ENCODE data around the gene TOM1L1.

TOM1L1 gene

GRCh38 chr17:54950116-54950515 lies 49.5 kb downstream of the TOM1L1 start:
- no peak for DNase-seq

GRCh38 chr17:54951286-54951685 lies 50.6 kb downstream of the TOM1L1 start:
- no peak for DNase-seq

GRCh38 chr17:54956791-54957190 lies 56.1 kb downstream of the TOM1L1 start:
- DNase-seq: no peak

- peak; percentile 16 for DNase-seq
Observed at GRCh38 chr17:54967621-54968261, 67.1 kb downstream of the TOM1L1 start.

GRCh38 chr17:54968262-54968987 lies 67.8 kb downstream of the TOM1L1 start, which contains the start of the genes COX11 and STXBP4:
Gene COX11, minus strand, starts transcription at chr17:54968654. Its CDS starts 8 bp downstream, at chr17:54968646.
Gene STXBP4, plus strand, starts transcription at chr17:54968765. Its CDS starts 17,455 bp downstream, at chr17:54986220.
- DNase-seq: peak; percentile 96

- DNase-seq: peak; percentile 13
Observed at GRCh38 chr17:54968988-54969332, 68.3 kb downstream of the TOM1L1 start.

- DNase-seq: no peak
Observed at GRCh38 chr17:54969658-54970572, 69.3 kb downstream of the TOM1L1 start.

GRCh38 chr17:54971147-54971546 lies 70.5 kb downstream of the TOM1L1 start:
- no peak for DNase-seq

- no peak for DNase-seq
Observed at GRCh38 chr17:54971901-54972300, 71.2 kb downstream of the TOM1L1 start.

GRCh38 chr17:54972406-54973138 lies 71.9 kb downstream of the TOM1L1 start:
- DNase-seq: no peak

GRCh38 chr17:54974759-54975158 lies 74.1 kb downstream of the TOM1L1 start:
- DNase-seq: no peak

- no peak for DNase-seq
Observed at GRCh38 chr17:54976316-54976715, 75.7 kb downstream of the TOM1L1 start.

- DNase-seq: no peak
Observed at GRCh38 chr17:54977744-54978143, 77.1 kb downstream of the TOM1L1 start.

- DNase-seq: no peak
Observed at GRCh38 chr17:54979657-54980056, 79.0 kb downstream of the TOM1L1 start.

GRCh38 chr17:54980375-54980774 lies 79.7 kb downstream of the TOM1L1 start:
- DNase-seq: no peak

GRCh38 chr17:54982399-54982798 lies 81.7 kb downstream of the TOM1L1 start:
- peak; percentile 26 for DNase-seq

GRCh38 chr17:54983260-54983659 lies 82.6 kb downstream of the TOM1L1 start:
- no peak for DNase-seq

- DNase-seq: no peak
Observed at GRCh38 chr17:54985476-54985875, 84.8 kb downstream of the TOM1L1 start.

- DNase-seq: no peak
Observed at GRCh38 chr17:54990118-54990517, 89.5 kb downstream of the TOM1L1 start.

- no peak for DNase-seq
Observed at GRCh38 chr17:54991567-54991966, 90.9 kb downstream of the TOM1L1 start.

GRCh38 chr17:54992797-54993639 lies 92.4 kb downstream of the TOM1L1 start:
- DNase-seq: peak; percentile 50

- DNase-seq: no peak
Observed at GRCh38 chr17:54996441-54996840, 95.8 kb downstream of the TOM1L1 start.
